Endothelial cell of umbilical vein (primary cell): Measurements from ENCODE around the gene IVD.

Experiments used
- CTCF ChIP-seq, 2 donors: IDR thresholded peaks; 1 replicate in 1 of 2; 2 replicates in 1 of 2; pipeline ENCODE4 v1.5.1; 2011; ENCODE audit warnings: low read length in 2 of 2, mild to moderate bottlenecking in 2 of 2, moderate library complexity in 2 of 2, control low read depth in 1 of 2, inconsistent platforms in 1 of 2, low read depth in 1 of 2; ENCODE audit not compliant: insufficient read depth in 1 of 2; ENCODE audit errors: extremely low read depth in 1 of 2
- POLR2A ChIP-seq: IDR thresholded peaks from 2 replicates; pipeline ENCODE4 v1.6.1; 2012; ENCODE audit warnings: low read depth, mild to moderate bottlenecking, control low read depth, low read length
- POLR2AphosphoS5 ChIP-seq: IDR thresholded peaks from 2 replicates; pipeline ENCODE4 v1.6.1; 2012; ENCODE audit warnings: low read depth, mild to moderate bottlenecking, control low read depth, low read length, moderate library complexity; ENCODE audit not compliant: insufficient read depth

GRCh38 chr15:40435023-40435709, 29.6 kb downstream of the IVD start:
- TF ChIP-seq POLR2A (no peak), POLR2AphosphoS5 (no peak), CTCF (IDR thresholded peaks at IDR 0.05; ENCODE audit: extremely low read depth in 1 of 2, insufficient read depth in 1 of 2, low read depth in 1 of 2, low read length in 2 of 2) (no peak)
